SK-N-SH (cell line): Measurements from ENCODE around the gene CPT1B. TPM values are rescaled to one million over a fixed set of nuclear protein-coding genes. Genes with fewer than 3 reads are reported as not detected.
"Not testable (repeated sequence)": the region's sequence is repeated elsewhere in the genome, so short reads cannot be mapped to it uniquely, and the experiment has no call there.

Source experiments
- CTCF ChIA-PET: fragments of 300-600, 350-600 bp; formaldehyde crosslinking; extraction: SDS; loops from one replicate; lab custom pipeline; 2021; lab: Yijun Ruan, JAX
- POLR2A ChIA-PET: fragments of 350-600 bp; sonication (Branson Sonifier 250); formaldehyde crosslinking; extraction: SDS; loops from one replicate; lab custom pipeline; 2020; ENCODE audit warnings: antibody characterized with exemption, inconsistent platforms; lab: Yijun Ruan, JAX
- DNase-seq: peaks from one replicate; pipeline ENCODE4 v3.0.0; 2012
- H2AFZ ChIP-seq: fragments of 200-600 bp; sonication (generic); 2 replicates; pipeline ENCODE4 v1.8.1; 2016; ENCODE audit warnings: antibody characterized with exemption, mild to moderate bottlenecking, low read depth
- H3F3A ChIP-seq: fragments of 200-600 bp; sonication (generic); replicated peaks from 2 replicates; pipeline ENCODE3; 2016; ENCODE audit warnings: antibody characterized with exemption, mild to moderate bottlenecking; ENCODE audit not compliant: insufficient read depth
- H3K27ac ChIP-seq, 2 experiments: fragments of 200-500 bp in 1 of 2; fragments of 200-600 bp in 1 of 2; sonication (Bioruptor generic) in 1 of 2; sonication (generic), shearing (Covaris generic) in 1 of 2; 2 replicates each; pipeline versions ENCODE4 v1.5.1 to v1.6.1; 2014 to 2016; ENCODE audit warnings: low read depth in 2 of 2, inconsistent platforms in 1 of 2, low read length in 1 of 2, mild to moderate bottlenecking in 1 of 2, mixed read lengths in 1 of 2
- H3K27me3 ChIP-seq: fragments of 200-600 bp; sonication (generic), shearing (Covaris generic); 2 replicates; pipeline ENCODE4 v1.6.1; 2016; ENCODE audit warnings: mixed run types; ENCODE audit not compliant: insufficient read depth
- H3K36me3 ChIP-seq, 2 experiments: fragments of 200-500 bp in 1 of 2; fragments of 200-600 bp in 1 of 2; sonication (Bioruptor generic) in 1 of 2; sonication (generic) in 1 of 2; replicated peaks in 1 of 2; 2 replicates each; pipeline versions ENCODE3 to v1.5.1; 2014 to 2016; ENCODE audit warnings: low read length in 1 of 2, mild to moderate bottlenecking in 1 of 2; ENCODE audit not compliant: insufficient read depth in 2 of 2, control insufficient read depth in 1 of 2
- H3K4me1 ChIP-seq, 2 experiments: fragments of 200-500 bp in 1 of 2; fragments of 200-600 bp in 1 of 2; sonication (Bioruptor generic) in 1 of 2; sonication (generic), shearing (Covaris generic) in 1 of 2; 2 replicates each; pipeline versions ENCODE4 v1.5.1 to v1.6.1; 2014 to 2016; ENCODE audit warnings: low read depth in 1 of 2, low read length in 1 of 2, mixed run types in 1 of 2; ENCODE audit not compliant: insufficient read depth in 2 of 2, control insufficient read depth in 1 of 2
- H3K4me2 ChIP-seq: fragments of 200-600 bp; sonication (generic), shearing (Covaris generic); 2 replicates; pipeline ENCODE4 v1.6.1; 2017; ENCODE audit warnings: mixed run types
- H3K4me3 ChIP-seq, 2 experiments: fragments of 200-500 bp in 1 of 2; fragments of 200-600 bp in 1 of 2; sonication (Bioruptor generic) in 1 of 2; sonication (generic), shearing (Covaris generic) in 1 of 2; 2 replicates each; pipeline versions ENCODE4 v1.5.1 to v1.8.1; 2014 to 2016; ENCODE audit warnings: low read depth in 2 of 2, inconsistent platforms in 1 of 2, low read length in 1 of 2, mild to moderate bottlenecking in 1 of 2, mixed read lengths in 1 of 2, moderate library complexity in 1 of 2
- H3K79me2 ChIP-seq: fragments of 200-600 bp; sonication (generic); 2 replicates; pipeline ENCODE4 v1.8.1; 2017; ENCODE audit warnings: mild to moderate bottlenecking; ENCODE audit not compliant: insufficient read depth
- H3K9ac ChIP-seq: fragments of 200-600 bp; sonication (generic); 2 replicates; pipeline ENCODE4 v1.6.1; 2017; ENCODE audit warnings: mixed run types
- H3K9me2 ChIP-seq: fragments of 200-600 bp; sonication (generic); 2 replicates; pipeline ENCODE4 v1.6.1; 2017; ENCODE audit warnings: mixed run types
- H3K9me3 ChIP-seq: fragments of 200-600 bp; sonication (generic); 2 replicates; pipeline ENCODE4 v1.6.1; 2017; ENCODE audit warnings: mixed run types, mild to moderate bottlenecking, moderate library complexity
- H4K20me1 ChIP-seq: fragments of 200-600 bp; sonication (generic); 2 replicates; pipeline ENCODE4 v1.6.1; 2017; ENCODE audit warnings: mild to moderate bottlenecking, mixed run types; ENCODE audit not compliant: insufficient read depth
- EP300 ChIP-seq, 2 experiments: IDR thresholded peaks; 2 replicates each; pipeline versions ENCODE4 v1.4.0 to v1.6.1; 2012; ENCODE audit warnings: borderline replicate concordance in 1 of 2, low read depth in 1 of 2, low read length in 1 of 2
- MXI1 ChIP-seq: IDR thresholded peaks from 2 replicates; pipeline ENCODE4 v1.6.1; 2012; ENCODE audit warnings: mild to moderate bottlenecking, low read depth, low read length, improper control_type of control experiment
- RAD21 ChIP-seq: IDR thresholded peaks from 2 replicates; pipeline ENCODE4 v1.6.1; 2012; ENCODE audit warnings: mild to moderate bottlenecking, low read length
- RXRA ChIP-seq: IDR thresholded peaks from 2 replicates; pipeline ENCODE4 v1.4.0; 2012; ENCODE audit warnings: low read depth, mild to moderate bottlenecking, borderline replicate concordance
- SIN3A ChIP-seq: IDR thresholded peaks from 2 replicates; pipeline ENCODE4 v1.6.1; 2012; ENCODE audit warnings: low read depth, mild to moderate bottlenecking, low read length, moderate library complexity, borderline replicate concordance
- WGBS: methylation state at CpG from one replicate; pipeline ENCODE4 v1.1.6; 2017; ENCODE audit warnings: low lambda C conversion rate; 5-methylcytosine and 5-hydroxymethylcytosine counted together
- polyA plus RNA-seq, 3 experiments: library from polyadenylated mRNA; depleted of rRNA; stranded (reverse); fragments of >200 nt; gene quantifications; 2 replicates each; pipeline ENCODE4 v1.2.3, GENCODE V29; 2012
- TF ChIP-seq, protein P1 (sequence below): fragments of 150-350 bp; IDR thresholded peaks from 2 replicates; pipeline ENCODE4 v1.6.1; 2016; ENCODE audit warnings: mild to moderate bottlenecking, low read depth, low read length

Gene CPT1B
- polyA plus RNA-seq, 1 of the 3 experiments (the other 2 are of a cell fraction) = 33.2 TPM

DNA sequence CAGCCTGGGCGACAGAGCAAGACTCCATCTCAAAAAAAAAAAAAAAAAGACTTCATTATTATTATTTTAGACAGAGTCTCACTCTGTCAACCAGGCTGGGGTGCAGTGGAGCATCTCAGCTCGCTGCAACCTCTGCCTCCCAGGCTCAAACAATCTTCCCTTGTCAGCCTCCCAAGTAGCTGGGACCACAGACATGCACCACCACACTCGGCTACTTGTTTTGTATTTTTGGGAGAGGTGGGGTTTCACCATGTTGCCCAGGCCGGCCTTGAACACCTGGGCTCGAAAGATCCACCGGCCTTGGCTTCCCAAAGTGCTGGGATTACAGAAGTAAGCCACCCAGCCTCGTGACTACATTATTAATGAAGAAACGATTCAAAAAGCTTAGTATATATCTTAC, 43.1 kb downstream of the CPT1B start:
- no peaks in the 10 kb centered on the region for H3K27me3 ChIP-seq
- no peaks in the 10 kb centered on the region for H3K9me2 ChIP-seq
- H3K27ac ChIP-seq = no peak overlapping the region
- peaks cover 5 to 9% of the 10 kb centered on the region in 2 experiments; a peak in 2 of 4 replicates for H3K4me1 ChIP-seq
- no peaks in the 10 kb centered on the region for H3K9me3 ChIP-seq
- ChIA-PET CTCF (interaction anchor here (1.5 to 2.6 kb wide), 4 partner anchors 9 to 86 kb away, joined by 4 to 14 read pairs (median 8); partner anchors contain the start of genes KLHDC7B, SCO2 and SYCE3), POLR2A (no interaction called here)
- H3K9ac ChIP-seq = no peak overlapping the region
- TF ChIP-seq, protein P1, sequence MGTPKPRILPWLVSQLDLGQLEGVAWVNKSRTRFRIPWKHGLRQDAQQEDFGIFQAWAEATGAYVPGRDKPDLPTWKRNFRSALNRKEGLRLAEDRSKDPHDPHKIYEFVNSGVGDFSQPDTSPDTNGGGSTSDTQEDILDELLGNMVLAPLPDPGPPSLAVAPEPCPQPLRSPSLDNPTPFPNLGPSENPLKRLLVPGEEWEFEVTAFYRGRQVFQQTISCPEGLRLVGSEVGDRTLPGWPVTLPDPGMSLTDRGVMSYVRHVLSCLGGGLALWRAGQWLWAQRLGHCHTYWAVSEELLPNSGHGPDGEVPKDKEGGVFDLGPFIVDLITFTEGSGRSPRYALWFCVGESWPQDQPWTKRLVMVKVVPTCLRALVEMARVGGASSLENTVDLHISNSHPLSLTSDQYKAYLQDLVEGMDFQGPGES = no peak
- no peak for TF ChIP-seq SIN3A
- H3K36me3 ChIP-seq = no peaks in the 10 kb centered on the region
- WGBS = 83% methylated on average over 8 of the region's 8 CpGs
- peaks cover 5% of the 10 kb centered on the region for H3F3A ChIP-seq
- no peak overlapping the region for H2AFZ ChIP-seq
- no peaks in the 10 kb centered on the region for H3K79me2 ChIP-seq
- H3K4me3 ChIP-seq = no peak overlapping the region
- no peaks in the 10 kb centered on the region for H4K20me1 ChIP-seq
- DNase-seq = no peak
- no peak overlapping the region for H3K4me2 ChIP-seq

DNA sequence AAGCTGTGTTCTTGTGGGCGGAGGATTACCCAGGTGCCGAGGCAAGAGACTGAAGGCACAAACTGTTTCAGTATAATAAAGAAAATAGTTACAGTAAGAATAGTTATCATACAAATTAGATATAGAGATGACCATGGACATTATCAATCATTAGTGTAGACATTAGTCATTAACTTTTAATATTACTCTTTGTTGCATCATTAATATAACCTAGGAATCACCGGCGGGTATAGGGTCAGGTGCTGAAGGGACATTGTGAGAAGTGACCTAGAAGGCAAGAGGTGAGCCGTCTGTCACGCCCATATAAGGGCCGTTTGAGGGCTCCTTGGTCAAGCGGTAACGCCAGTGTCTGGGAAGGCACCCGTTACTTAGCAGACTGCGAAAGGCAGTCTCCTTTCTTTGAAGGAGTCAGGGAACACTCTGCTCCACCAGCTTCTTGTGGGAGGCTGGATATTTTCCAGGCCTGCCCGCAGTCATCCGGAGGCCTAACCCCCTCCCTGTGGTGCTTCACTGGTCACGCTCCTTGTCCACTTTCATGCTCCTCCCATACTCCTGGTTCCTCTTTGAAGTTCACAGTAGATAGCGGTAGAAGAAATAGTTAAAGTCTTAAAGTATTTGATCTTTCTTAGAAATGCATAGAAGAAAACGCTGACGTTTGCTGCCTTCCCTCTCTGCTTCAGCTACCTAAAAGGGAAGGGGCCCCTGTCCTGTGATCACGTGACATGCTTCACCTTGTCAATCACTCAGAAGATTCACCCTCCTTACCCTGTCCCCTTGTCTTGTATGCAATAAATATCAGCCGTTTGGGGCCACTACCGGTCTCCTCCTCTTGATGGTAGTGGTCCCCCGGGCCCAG, 44.1 kb downstream of the CPT1B start:
- 89% methylated on average over 21 of the region's 21 CpGs for WGBS
- not testable (repeated sequence) for DNase-seq

DNA sequence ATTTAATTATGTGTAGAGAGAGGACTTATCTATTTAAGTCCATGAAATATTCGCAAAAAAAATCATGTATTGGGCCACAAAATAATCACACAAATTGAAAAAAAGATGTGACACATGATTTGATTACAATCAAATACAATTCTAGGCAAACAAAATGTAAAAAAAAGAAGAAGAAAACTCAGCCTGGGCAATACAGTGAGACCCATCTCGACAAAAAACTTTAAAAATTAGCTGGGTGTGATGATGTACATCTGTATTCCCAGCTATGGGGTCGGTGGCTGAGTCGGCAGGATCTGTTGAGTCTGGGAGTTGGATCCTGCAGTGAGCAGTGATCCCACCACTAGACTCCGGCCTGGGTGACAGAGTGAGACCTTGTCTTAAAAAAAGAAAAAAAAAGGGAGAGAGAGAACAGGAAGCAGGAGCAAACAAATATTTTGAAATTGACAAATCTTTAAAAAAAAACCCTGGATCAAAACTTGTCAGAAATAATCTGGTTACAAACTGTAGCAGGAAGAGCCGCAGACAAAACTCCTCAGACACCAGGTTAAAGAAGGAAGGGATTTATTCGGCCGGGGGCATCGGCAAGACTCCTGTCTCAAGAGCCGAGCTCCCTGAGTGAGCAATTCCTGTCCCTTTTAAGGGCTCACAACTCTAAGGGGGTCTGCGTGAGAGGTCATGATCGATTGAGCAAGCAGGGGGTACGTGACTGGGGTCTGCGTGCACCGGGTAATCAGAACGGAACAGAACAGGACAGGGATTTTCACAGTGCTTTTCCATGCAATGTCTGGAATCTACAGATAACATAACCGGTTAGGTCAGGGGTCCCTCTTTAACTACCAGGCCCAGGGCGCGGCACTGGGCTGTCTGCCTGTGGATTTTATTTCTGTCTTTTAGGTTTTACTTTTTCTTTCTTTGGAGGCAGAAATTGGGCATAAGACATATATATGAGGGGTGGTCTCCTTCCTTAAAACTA, 45.1 kb downstream of the CPT1B start:
- H3K27ac ChIP-seq = no peak overlapping the region
- POLR2A ChIA-PET = interaction anchor here (1.0 to 1.2 kb wide), 2 partner anchors 23 to 30 kb away, joined by 3 to 8 read pairs; partner anchors contain the start of gene SYCE3

More for the DNA sequence above, 44.1 kb downstream of the CPT1B start:
- POLR2A ChIA-PET, H2AFZ ChIP-seq, H3F3A ChIP-seq, H3K4me1 ChIP-seq, H3K79me2 ChIP-seq, H3K9me3 ChIP-seq, H4K20me1 ChIP-seq, H3K4me2 ChIP-seq, H3K27ac ChIP-seq, H3K9ac ChIP-seq, H3K36me3 ChIP-seq, H3K9me2 ChIP-seq, H3K4me3 ChIP-seq, H3K27me3 ChIP-seq: not testable (repeated sequence)
- CTCF ChIA-PET = interaction anchor here (1.5 to 2.6 kb wide), 3 partner anchors 8 to 29 kb away, joined by 4 to 14 read pairs (median 8); partner anchors contain the start of genes KLHDC7B, SCO2 and SYCE3

More for the DNA sequence above, 45.1 kb downstream of the CPT1B start:
- CTCF ChIA-PET = interaction anchor here (1.5 kb wide), 1 partner anchor 30 kb away, joined by 12 read pairs; the partner anchor contains the start of gene SYCE3
- Histone ChIP-seq H3K4me2 (no peak overlapping the region), H3K79me2 (no peaks in the 10 kb centered on the region), H3K4me1 (peaks cover 0 to 9% of the 10 kb centered on the region in 2 experiments; a peak in 1 of 4 replicates), H3F3A (peaks cover 6% of the 10 kb centered on the region), H3K9me2 (no peaks in the 10 kb centered on the region), H3K27me3 (no peaks in the 10 kb centered on the region), H3K4me3 (no peak overlapping the region; a peak in 1 of 4 replicates), H4K20me1 (no peaks in the 10 kb centered on the region), H3K36me3 (no peaks in the 10 kb centered on the region), H3K9ac (no peak overlapping the region), H3K9me3 (no peaks in the 10 kb centered on the region), H2AFZ (no peak overlapping the region)
- 93% methylated on average over 19 of the region's 19 CpGs for WGBS
- TF ChIP-seq SIN3A (no peak), RAD21 (no peak), MXI1 (no peak), EP300 (IDR thresholded peaks at IDR 0.05; ENCODE audit: borderline replicate concordance in 1 of 2, low read depth in 1 of 2, low read length in 1 of 2) (no peak), RXRA (no peak)
- no peak for DNase-seq
